Small intestine (tissue), 7 donors: ENCODE data around the gene CXCR5. TPM values are rescaled to one million over a fixed set of nuclear protein-coding genes. Genes with fewer than 3 reads are reported as not detected.

Experiments used
- DNase-seq, 2 donors: peaks; one replicate each; pipeline versions ENCODE4 v3.0.0 to v3.0.0-alpha.2; 2013
- FAIRE-seq: peaks from 2 replicates; lab custom pipeline; 2012; peaks lifted over from hg19 to GRCh38; lab: Jason Lieb, UNC
- H3K27ac ChIP-seq, 3 donors: one replicate each; pipeline ENCODE4 v1.5.1; 2013; ENCODE audit warnings: low read length in 2 of 3, mild to moderate bottlenecking in 2 of 3, control low read depth in 1 of 3, inconsistent platforms in 1 of 3, low read depth in 1 of 3, moderate library complexity in 1 of 3
- H3K27me3 ChIP-seq, 3 donors: one replicate each; pipeline ENCODE4 v1.6.1; 2013; ENCODE audit warnings: low read length in 3 of 3, inconsistent platforms in 1 of 3; ENCODE audit not compliant: control insufficient read depth in 3 of 3, insufficient read depth in 3 of 3
- H3K36me3 ChIP-seq, 3 donors: one replicate each; pipeline ENCODE4 v1.6.1; 2013; ENCODE audit warnings: low read length in 3 of 3, inconsistent platforms in 1 of 3, low read depth in 1 of 3, mild to moderate bottlenecking in 1 of 3, moderate library complexity in 1 of 3; ENCODE audit not compliant: control insufficient read depth in 3 of 3, insufficient read depth in 2 of 3
- H3K4me1 ChIP-seq, 3 donors: one replicate each; pipeline ENCODE4 v1.6.1; 2013; ENCODE audit warnings: low read length in 2 of 3, inconsistent platforms in 1 of 3, low read depth in 1 of 3, mild to moderate bottlenecking in 1 of 3, moderate library complexity in 1 of 3; ENCODE audit not compliant: control insufficient read depth in 3 of 3, insufficient read depth in 2 of 3
- H3K4me3 ChIP-seq, 3 donors: one replicate each; pipeline ENCODE4 v1.5.1; 2013; ENCODE audit warnings: low read length in 3 of 3, control low read depth in 1 of 3, inconsistent platforms in 1 of 3, low read depth in 1 of 3, mild to moderate bottlenecking in 1 of 3, moderate library complexity in 1 of 3
- H3K9me3 ChIP-seq, 2 donors: one replicate each; pipeline ENCODE4 v1.6.1; 2013; ENCODE audit warnings: low read depth in 1 of 2, low read length in 1 of 2; ENCODE audit not compliant: control insufficient read depth in 2 of 2, insufficient read depth in 1 of 2
- WGBS, 3 donors: extraction: QIAGEN DNeasy Blood & Tissue Kit; methylation state at CpG; one replicate each; pipeline ENCODE4 v1.1.7; 2013; 5-methylcytosine and 5-hydroxymethylcytosine counted together
- polyA plus RNA-seq, 4 donors: library from polyadenylated mRNA; stranded (reverse) in 3 of 4; unstranded in 1 of 4; fragments of 200-250 nt in 3 of 4; fragments of 120-200 nt in 1 of 4; gene quantifications; one replicate each; pipeline versions ENCODE4 v1.2.1 to v1.2.3, GENCODE V29; 2013
- donor health status: healthy with polysubstance abuse.
- donor health status: control.
- donor health status: control.
- donor health status: Bipolar disorder and iron deficiency.
- donor health status: healthy.

The CXCR5 gene
- polyA plus RNA-seq, 4 donors = 0.15 to 0.61 (median 0.38) TPM

DNA sequence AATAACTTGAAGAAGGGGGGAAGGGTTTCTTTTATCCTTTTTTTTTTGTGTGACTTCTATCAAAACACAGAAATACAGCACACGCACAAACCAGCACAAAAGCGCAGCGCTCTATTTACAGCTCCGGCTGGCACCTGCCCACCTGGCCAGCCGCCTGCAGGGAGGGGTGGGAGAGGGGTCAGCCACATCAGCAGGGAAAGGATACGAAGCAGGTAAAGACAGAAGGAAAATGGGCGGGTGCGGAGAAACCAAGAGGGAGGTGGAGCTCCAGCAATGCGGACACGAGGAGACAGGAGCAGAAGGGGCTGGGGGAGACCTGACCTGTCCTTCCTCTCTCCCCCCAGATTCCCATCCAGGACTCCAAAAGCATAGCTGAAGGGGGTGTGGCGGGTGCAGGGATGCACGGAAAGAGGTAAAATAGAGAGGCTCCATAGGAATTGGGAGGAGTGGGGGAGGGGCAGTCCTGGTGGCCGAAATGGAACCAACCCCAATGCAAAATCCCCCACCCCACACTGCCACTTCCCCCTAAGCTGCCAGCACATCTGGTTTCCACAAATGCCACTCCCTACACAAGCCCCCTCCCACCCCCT lies 14.1 kb downstream of the CXCR5 start:
- Histone ChIP-seq H3K27ac (no peak overlapping the region), H3K36me3 (peaks cover 10 to 83% (median 19%) of the 10 kb centered on the region in 3 donors), H3K9me3 (no peaks in the 10 kb centered on the region), H3K27me3 (no peaks in the 10 kb centered on the region), H3K4me3 (no peak overlapping the region), H3K4me1 (peaks cover 0 to 7% (median 0%) of the 10 kb centered on the region in 3 donors)
- WGBS, 3 donors = 79 to 85% (median 81%) methylated on average over 10 to 13 of the region's 13 CpGs
- DNase-seq (no peak), FAIRE-seq (no peak)

DNA sequence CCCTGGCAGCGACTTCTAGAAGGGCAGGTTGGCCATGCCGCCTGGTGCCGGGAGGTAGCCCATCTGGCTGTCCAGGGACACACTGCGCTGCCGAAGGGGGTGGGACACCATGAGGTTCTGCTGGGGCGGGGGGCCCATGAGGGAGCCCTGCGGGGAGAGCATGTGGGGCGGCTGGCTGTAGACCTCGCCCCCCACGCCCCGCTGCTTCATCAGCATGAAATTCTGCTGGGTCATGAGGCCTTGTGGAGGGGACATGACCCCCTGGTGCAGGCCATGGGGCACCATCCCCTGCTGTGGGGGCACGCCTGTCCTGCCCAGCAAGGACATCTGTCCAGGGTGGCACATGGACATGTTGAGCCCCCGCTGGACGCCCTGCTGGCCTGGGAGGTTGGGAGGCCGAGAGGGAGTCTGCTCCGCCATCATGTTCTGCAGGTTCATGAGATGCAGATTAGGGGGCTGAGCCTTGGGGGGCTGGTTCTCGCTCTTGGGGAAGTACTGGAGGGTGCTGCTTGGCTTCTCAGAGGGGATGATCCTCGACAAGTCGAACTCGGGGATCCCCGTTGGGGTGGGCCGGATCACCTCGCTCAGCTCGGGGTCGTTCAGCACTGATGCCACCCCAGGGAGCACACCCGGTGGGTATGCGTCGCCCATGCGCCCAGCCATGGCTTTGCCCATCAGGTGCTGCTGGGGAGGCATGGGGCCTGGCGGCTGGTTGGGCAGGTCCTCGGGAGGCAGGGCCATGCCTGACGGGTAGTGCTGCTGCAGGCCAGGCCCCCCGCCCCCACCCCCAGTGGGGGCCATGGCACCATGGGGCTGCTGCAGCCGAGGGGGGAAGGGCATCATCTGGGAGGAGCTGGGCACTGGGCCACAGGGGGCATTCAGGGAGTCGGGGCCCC lies 15.0 kb downstream of the CXCR5 start:
- no peak for FAIRE-seq

DNA sequence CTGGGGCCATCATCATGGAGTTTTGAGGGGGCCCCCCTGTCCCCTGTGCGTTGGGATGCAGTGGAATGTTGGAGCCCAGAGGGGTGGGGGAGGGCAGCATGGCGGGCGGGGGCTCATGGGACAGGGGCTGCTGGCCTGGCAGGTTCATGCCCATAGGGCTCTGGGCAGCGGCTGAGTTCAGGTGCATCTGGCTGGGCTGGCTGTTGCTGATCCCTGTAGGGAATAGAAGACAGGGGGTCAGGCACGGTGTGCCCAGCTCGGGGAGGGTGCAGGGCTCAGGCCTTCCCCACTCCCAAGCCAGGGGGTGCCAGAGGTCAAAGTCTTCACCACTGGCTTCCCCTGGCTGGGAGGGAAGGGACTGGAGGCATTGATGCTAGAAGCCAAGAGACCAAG lies 15.6 kb downstream of the CXCR5 start:
- Histone ChIP-seq H3K27me3 (no peaks in the 10 kb centered on the region), H3K4me3 (no peak overlapping the region), H3K27ac (no peak overlapping the region), H3K9me3 (no peaks in the 10 kb centered on the region), H3K4me1 (peaks cover 0 to 7% (median 0%) of the 10 kb centered on the region in 3 donors), H3K36me3 (peaks cover 14 to 93% (median 25%) of the 10 kb centered on the region in 3 donors)
- no peak for DNase-seq
- WGBS, 3 donors = 80 to 90% (median 80%) methylated on average over 4 to 6 of the region's 6 CpGs
- no peak for FAIRE-seq

More for the DNA sequence above, 15.0 kb downstream of the CXCR5 start:
- Histone ChIP-seq H3K27me3 (no peaks in the 10 kb centered on the region), H3K4me1 (peaks cover 0 to 7% (median 0%) of the 10 kb centered on the region in 3 donors), H3K9me3 (no peaks in the 10 kb centered on the region), H3K36me3 (peaks cover 14 to 91% (median 24%) of the 10 kb centered on the region in 3 donors), H3K27ac (no peak overlapping the region), H3K4me3 (no peak overlapping the region)
- no peak for DNase-seq
- 91 to 94% (median 91%) methylated on average over 28 to 35 of the region's 35 CpGs for WGBS, 3 donors

DNA sequence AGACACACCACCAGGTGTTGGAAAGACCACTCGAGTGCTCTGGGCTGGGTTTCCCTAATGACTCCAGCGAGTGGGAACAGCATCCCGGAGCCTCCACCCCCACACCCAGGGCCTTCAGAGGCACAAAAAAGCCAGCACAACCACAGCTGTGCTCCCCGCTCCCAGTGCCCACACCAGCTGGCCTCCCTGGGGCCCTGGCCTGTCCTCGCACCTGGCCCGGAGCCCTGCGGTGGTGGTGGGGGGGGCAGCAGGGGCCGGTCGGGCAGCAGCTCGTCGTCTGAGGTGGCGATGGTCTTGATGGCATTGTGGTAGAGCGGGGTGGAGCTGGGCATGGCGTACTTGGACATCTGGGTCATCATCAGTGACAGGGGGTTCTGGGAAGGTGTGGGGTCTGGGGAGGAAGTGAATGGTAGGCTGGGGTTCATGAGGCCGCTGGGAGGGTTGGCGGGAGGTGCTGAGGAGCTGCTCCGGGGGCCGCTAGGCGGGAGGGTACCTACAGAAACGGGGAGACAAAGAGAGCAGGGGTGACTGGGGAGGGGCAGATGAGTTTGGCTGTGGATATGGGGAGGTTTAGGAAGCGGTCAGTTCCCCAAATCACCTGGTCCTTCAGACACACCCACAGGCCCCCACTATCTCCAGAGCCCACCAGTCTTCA lies 16.1 kb downstream of the CXCR5 start:
- no peaks in the 10 kb centered on the region for H3K9me3 ChIP-seq
- no peaks in the 10 kb centered on the region for H3K27me3 ChIP-seq
- H3K4me1 ChIP-seq = peaks cover 0 to 7% (median 0%) of the 10 kb centered on the region in 3 donors
- FAIRE-seq = no peak
- H3K36me3 ChIP-seq = peaks cover 14 to 94% (median 27%) of the 10 kb centered on the region in 3 donors
- H3K4me3 ChIP-seq = no peak overlapping the region
- 83 to 92% (median 90%) methylated on average over 20 to 21 of the region's 21 CpGs for WGBS, 3 donors
- no peak overlapping the region for H3K27ac ChIP-seq
- DNase-seq = no peak

DNA sequence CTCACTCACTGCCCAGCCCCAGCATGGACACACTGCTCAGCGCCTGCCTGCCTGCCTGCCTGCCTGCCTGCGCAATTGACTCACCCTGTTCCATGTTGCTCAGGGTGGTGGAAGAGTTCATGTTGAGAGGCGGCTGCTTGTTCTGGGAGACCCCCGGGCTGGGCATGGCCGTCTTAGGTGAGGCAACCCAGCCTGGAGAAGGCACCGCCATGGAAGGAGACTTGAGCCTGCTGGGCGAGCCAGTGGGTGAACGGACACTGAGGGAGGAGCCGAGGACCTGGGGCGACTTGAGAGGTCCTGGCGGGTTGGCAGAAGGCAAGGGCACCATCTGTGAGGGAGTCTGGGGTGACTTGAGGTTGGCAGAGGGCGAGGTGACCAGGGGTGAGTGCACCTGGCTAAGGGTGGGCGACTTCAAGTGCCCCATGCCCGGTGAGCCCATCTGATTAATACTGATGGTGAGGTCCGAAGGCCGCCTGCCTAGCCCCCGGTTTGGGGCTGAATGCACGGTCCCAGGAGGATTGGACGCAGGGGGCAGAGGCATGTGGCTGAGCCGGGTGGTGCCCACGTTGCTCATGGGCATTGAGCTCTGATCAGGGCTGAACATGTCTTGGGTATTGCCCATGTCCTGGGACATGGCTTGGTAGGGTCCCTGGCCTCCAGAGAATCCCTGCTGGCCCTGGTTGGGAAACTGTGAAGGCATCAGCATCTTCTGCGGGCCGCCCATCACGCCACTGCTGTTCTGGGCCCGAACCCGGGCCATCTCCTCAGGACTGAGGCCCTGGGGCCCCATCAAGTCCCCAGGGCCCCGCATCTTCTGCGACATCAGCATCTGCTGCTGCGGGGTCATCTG lies 17.1 kb downstream of the CXCR5 start:
- DNase-seq (no peak), FAIRE-seq (no peak)
- no peak overlapping the region for H3K4me3 ChIP-seq
- peaks cover 14 to 94% (median 27%) of the 10 kb centered on the region in 3 donors for H3K36me3 ChIP-seq
- H3K27me3 ChIP-seq = no peaks in the 10 kb centered on the region
- peaks cover 0 to 5% (median 0%) of the 10 kb centered on the region in 3 donors for H3K4me1 ChIP-seq
- no peaks in the 10 kb centered on the region for H3K9me3 ChIP-seq
- 93% methylated on average over 27 to 29 of the region's 29 CpGs for WGBS, 3 donors
- H3K27ac ChIP-seq = no peak overlapping the region

DNA sequence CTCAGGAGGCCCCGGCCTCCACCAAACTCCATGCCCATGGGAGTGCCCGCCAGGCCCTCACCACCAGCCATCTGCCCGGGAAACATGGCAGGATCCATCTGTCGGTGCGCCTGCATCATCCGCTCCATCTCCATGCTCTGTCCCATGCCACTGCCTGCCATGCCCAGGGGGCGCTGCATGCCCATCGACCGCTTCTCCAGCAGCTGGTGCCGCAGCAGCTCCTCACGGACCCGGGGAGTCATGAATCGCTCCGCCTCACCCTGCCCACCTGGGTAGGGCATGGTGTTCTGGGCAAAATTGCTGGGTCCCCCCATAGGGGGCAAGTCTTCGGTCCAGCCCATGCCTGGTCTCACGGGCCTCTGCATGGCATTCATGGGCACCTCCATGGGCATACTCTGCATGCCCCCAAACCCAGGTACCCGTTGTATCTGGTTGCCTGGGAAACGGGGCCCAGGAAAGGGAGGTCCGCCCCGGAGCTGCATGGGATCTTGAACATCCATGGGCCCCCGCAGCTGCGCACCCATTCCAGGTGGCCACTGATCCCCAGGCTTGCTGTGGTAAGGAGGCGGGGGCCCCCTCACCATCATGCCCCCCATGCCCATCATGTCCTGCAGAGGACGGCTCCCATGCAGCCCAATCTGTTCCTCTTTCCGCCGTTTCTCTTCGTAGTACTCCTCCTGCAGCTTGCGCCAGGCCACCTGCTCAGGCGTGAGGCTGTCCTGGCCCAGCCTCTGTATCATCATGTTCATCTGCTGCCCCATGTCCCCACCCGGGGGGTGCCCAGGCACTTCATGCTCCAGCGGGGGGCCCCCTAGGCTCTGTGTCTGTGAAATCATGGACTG lies 18.0 kb downstream of the CXCR5 start:
- no peak for FAIRE-seq

DNA sequence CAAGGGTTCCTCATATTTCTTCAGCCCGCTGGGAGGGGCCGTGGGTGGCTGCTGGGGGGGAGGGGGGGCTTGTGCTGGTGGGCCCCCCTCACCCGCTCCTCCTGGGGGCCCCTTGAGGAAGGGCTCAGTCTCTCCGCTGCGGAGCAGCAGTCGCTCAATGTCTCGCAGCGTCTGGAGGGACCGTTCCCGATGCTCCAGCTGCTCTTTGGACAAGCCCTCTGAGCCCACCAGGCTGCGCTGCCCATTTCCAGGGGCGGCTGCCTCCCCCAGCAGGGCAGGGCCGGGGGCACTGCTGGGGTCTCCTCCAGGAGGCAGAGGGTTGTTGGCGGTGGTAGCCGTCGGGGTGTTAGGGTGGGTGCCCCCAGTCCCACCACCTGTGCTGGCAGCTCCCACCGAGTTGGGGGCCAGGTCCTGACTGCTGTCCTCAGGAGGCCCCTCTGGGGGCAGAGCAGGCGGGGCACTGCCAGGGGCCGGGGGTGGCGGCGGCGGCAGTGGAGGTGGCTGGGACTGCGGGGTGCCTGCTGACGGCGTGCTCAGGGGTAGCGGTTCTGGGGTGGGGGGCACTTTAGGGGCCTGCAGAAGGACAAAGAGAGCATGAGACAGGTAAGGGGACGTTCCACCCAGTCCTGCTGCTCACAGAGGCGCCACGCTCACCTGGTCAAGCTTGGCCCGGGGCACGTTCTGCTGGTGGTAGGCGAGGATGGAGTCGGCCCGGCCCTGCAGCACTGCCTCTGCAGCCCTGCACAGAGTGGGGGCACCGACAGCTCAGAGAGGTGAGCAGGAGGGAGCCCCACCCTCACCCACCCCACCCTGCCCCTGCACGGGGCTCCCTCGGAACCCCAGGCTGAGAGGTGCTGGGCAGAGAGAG lies 18.9 kb downstream of the CXCR5 start:
- Histone ChIP-seq H3K4me3 (no peak overlapping the region), H3K4me1 (peaks cover 0 to 8% (median 0%) of the 10 kb centered on the region in 3 donors), H3K27ac (no peak overlapping the region), H3K9me3 (no peaks in the 10 kb centered on the region), H3K27me3 (no peaks in the 10 kb centered on the region), H3K36me3 (peaks cover 14 to 96% (median 27%) of the 10 kb centered on the region in 3 donors)
- no peak for FAIRE-seq
- DNase-seq = no peak
- 89 to 92% (median 90%) methylated on average over 25 to 37 of the region's 37 CpGs for WGBS, 3 donors

More for the DNA sequence above, 18.0 kb downstream of the CXCR5 start:
- DNase-seq = no peak
- Histone ChIP-seq H3K36me3 (peaks cover 14 to 96% (median 27%) of the 10 kb centered on the region in 3 donors), H3K4me3 (no peak overlapping the region), H3K27me3 (no peaks in the 10 kb centered on the region), H3K4me1 (peaks cover 0 to 3% (median 0%) of the 10 kb centered on the region in 3 donors), H3K27ac (no peak overlapping the region), H3K9me3 (no peaks in the 10 kb centered on the region)
- WGBS, 3 donors = 87 to 89% (median 88%) methylated on average over 30 to 31 of the region's 31 CpGs
